ES-I3 (cell line): ENCODE data around the gene HBD.
"Not testable (repeated sequence)": the region's sequence is repeated elsewhere in the genome, so short reads cannot be mapped to it uniquely, and the experiment has no call there.

Source experiments
- H3K36me3 ChIP-seq: 2 replicates; pipeline ENCODE4 v1.6.1; 2013; ENCODE audit warnings: mild to moderate bottlenecking, low read length, control low read depth, moderate library complexity; ENCODE audit not compliant: insufficient read depth
- H3K4me1 ChIP-seq: 2 replicates; pipeline ENCODE4 v1.6.1; 2013; ENCODE audit warnings: mild to moderate bottlenecking, control low read depth, low read length; ENCODE audit not compliant: insufficient read depth
- H3K9ac ChIP-seq: 2 replicates; pipeline ENCODE4 v1.6.1; 2013; ENCODE audit warnings: low read depth, mild to moderate bottlenecking, low read length, moderate library complexity
- H3K9me3 ChIP-seq: 2 replicates; pipeline ENCODE4 v1.6.1; 2013; ENCODE audit warnings: mild to moderate bottlenecking, low read length, moderate library complexity; ENCODE audit not compliant: control insufficient read depth, insufficient read depth

Gene HBD

DNA sequence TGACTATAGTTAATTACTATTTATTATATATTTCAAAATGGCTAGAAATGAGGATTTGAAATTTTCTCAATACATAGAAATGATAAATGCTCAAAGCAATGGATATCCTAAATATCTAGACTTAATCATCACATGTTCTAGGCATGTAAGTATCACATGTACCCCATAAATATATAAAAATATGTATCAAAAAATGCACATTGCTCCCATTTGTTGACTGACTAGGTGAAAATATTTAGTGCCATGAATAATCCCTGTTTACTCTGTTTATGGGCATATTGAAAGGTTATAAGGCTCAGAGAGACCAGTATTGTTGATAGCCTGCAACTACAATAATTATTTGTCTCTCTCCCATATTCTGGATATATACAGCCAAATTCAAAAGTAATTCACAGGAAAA lies 32.3 kb upstream of the HBD start:
- H3K4me1 ChIP-seq: no peaks in the 10 kb centered on the region
- H3K9me3 ChIP-seq: no peaks in the 10 kb centered on the region
- no peak overlapping the region for H3K9ac ChIP-seq
- no peaks in the 10 kb centered on the region for H3K36me3 ChIP-seq

DNA sequence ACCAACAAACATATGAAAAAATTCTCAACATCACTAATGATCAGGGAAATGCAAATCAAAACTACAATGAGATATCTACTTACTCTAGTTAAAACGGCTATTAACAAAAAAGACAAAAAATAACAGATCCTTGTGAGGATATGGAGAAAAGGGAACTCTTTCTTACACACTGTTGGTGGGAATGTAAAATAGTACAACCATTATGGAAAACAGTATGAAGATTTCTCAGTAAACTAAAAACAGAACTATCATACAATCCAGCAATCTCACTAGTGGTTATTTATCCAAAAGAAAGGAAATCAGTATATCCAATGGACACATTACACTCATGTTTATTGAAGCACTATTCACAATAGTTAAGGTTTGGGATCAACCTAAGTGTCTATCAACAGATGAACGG lies 31.5 kb upstream of the HBD start:
- H3K9me3 ChIP-seq: no peaks in the 10 kb centered on the region
- H3K4me1 ChIP-seq: no peaks in the 10 kb centered on the region
- H3K9ac ChIP-seq: no peak overlapping the region
- H3K36me3 ChIP-seq: no peaks in the 10 kb centered on the region

DNA sequence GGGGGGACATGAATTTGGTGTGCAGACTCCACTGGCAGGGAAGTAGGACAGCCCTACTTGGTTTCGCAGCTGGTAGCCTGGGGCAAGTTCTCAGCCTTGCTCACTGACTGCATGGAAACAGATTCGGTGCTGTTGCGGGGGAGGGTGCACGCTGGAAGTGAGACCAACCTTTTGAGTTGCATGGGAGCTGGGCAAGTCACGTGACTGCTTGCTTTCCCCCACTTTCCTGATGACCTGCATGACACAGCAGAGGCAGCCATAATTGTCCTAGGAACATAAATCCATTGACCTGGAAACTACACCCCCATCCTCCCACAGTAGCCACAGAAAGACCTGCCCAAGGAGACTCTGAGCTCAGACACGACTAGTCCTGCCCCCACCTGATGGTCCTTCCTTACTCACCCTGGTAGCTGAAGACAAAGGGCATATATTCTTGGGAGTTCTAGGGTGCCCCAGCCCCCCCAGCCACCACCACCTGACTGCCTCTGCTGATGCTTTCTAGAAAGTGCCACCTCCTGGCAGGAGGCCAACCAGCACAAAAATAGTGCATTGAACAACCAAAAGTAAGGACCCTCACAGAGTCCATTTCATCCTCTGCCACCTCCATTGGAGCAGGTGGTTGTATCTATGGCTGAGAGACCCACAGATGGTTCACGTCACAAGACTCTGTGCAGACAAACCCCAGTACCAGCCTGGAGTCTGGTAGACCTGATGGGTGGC lies 24.4 kb upstream of the HBD start:
- no peaks in the 10 kb centered on the region; the same call in 1 of the 2 replicates for H3K4me1 ChIP-seq
- H3K9ac ChIP-seq: no peak overlapping the region

DNA sequence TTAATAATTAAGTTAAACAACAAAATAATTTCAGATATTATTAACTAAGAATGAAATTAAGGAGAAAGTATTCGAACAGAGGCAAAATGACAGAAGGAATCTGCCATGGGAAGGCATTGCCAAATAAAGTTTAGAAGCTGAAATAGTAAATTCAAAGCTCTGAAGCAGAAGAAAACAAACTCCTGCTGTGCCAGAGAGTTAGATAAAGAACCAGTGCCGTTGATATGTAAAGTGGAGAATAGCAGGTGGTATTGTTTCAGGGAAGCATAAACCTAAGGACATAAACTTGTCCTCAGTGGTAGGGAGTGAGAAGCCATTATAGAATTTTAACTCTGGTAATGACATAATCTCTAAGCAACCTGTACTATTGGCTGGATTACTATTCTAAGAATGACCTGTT lies 23.0 kb upstream of the HBD start:
- H3K9me3 ChIP-seq: no peaks in the 10 kb centered on the region
- no peaks in the 10 kb centered on the region; the same call in 1 of the 2 replicates for H3K4me1 ChIP-seq
- no peaks in the 10 kb centered on the region for H3K36me3 ChIP-seq
- no peak overlapping the region for H3K9ac ChIP-seq

More for the DNA sequence above, 24.4 kb upstream of the HBD start:
- H3K36me3 ChIP-seq: no peaks in the 10 kb centered on the region
- no peaks in the 10 kb centered on the region for H3K9me3 ChIP-seq

DNA sequence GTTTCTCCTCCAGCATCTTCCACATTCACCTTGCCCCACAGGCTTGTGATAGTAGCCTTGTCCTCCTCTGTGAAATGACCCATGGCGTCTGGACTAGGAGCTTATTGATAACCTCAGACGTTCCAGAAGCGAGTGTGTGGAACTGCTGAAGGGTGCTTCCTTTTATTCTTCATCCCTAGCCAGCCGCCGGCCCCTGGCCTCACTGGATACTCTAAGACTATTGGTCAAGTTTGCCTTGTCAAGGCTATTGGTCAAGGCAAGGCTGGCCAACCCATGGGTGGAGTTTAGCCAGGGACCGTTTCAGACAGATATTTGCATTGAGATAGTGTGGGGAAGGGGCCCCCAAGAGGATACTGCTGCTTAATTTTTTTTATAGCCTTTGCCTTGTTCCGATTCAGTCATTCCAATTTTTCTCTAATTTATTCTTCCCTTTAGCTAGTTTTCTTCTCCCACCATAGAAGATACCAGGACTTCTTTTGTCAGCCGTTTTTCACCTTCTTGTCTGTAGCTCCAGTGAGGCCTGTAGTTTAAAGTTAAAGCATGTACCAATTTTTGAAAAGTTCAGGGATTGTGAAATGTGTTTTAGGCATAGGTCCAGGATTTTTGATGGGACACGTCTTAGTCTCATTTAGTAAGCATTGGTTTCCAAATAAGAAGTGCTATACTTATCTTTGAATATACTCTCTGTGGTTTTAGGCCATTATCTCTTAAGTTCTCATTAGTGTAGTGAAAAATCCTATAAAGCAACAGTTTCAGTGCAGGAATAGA lies 20.5 kb upstream of the HBD start, which contains the start of gene HBG2:
Gene HBG2, minus strand, starts transcription at position 136 of the 768 bp plus-strand sequence. Its CDS starts 53 bp downstream, at position 83.
- not testable (repeated sequence) for H3K9ac ChIP-seq, H3K9me3 ChIP-seq, H3K36me3 ChIP-seq, H3K4me1 ChIP-seq

DNA sequence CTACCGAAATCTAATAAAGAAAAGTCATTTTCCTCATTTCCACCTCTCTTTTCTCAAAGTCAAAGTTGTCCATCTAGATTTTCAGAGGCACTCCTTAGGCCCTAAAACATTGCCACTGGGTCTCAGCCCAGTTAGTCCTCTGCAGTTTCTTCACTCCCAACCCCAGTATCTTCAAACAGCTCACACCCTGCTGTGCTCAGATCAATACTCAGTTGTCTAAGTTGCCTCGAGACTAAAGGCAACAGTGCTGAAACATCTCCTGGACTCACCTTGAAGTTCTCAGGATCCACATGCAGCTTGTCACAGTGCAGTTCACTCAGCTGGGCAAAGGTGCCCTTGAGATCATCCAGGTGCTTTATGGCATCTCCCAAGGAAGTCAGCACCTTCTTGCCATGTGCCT lies 19.7 kb upstream of the HBD start:
- H3K36me3 ChIP-seq, H3K9ac ChIP-seq, H3K9me3 ChIP-seq, H3K4me1 ChIP-seq: not testable (repeated sequence)

DNA sequence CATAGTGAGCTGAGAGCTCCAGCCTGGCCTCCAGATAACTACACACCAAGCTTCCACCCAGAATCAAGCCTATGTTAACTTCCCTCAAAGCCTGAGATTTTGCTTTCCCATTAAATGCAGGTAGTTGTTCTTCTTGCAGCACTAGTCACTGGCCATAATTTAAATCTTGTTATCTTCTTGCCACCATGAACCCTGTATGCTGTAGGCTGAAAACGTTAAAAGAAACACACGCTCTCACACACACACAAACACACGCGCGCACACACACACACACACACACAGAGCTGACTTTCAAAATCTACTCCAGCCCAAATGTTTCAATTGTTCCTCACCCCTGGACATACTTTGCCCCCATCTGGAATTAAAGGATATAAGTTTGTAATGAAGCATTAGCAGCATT lies 19.2 kb upstream of the HBD start:
- H3K9ac ChIP-seq, H3K4me1 ChIP-seq, H3K9me3 ChIP-seq, H3K36me3 ChIP-seq: not testable (repeated sequence)

DNA sequence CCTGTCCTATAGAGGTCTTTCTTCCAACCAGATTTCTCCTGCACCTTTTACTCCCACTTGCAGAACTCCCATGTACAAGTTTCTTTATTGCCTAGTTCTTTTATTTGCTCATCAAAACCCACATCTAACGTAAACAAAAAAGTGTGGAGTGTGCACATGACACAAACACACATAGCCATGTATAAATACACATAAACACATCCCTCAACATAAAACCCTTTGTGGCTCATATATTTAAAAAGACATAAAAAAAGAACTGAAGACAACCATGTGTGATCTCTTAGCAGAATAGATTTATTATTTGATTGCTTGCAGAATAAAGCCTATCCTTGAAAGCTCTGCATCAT lies 18.6 kb upstream of the HBD start:
- Histone ChIP-seq H3K9me3 (no peaks in the 10 kb centered on the region), H3K9ac (no peak overlapping the region), H3K36me3 (no peaks in the 10 kb centered on the region), H3K4me1 (no peaks in the 10 kb centered on the region)

DNA sequence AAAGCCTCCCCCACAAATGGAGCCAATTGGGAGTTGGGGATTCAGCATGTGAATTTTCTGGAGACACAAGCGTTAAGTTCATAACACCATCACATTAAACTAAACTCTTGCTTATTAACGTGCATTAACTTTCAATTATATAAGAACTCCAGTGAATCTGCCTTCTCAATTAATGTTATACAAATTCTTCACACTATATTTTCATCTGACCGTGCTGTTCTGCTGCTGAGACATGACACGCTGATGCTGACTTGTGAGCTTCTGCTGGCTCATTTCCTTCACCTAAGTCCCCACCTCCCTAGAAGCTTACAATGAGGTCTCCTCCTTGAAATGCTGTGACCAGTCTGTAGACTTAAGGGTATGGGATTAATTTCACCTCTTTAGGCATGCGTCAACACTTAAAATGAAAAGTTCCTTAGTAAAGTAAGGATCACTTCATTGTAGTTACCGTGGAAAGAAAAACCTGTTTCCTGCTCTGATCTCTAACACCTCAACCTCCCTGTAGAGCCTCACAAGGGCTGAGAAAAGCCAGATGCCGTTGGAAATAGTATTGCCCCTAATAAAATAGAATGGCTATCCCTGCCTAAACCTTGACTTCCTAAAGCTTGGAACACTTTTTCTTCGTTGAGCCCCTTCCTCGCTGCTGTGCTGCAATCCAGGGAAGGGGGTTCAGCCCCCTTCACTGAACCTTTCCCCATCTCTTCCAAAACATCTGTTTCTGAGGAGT lies 18.1 kb upstream of the HBD start:
- H3K36me3 ChIP-seq: no peaks in the 10 kb centered on the region
- no peaks in the 10 kb centered on the region for H3K4me1 ChIP-seq
- no peaks in the 10 kb centered on the region for H3K9me3 ChIP-seq
- H3K9ac ChIP-seq: no peak overlapping the region

DNA sequence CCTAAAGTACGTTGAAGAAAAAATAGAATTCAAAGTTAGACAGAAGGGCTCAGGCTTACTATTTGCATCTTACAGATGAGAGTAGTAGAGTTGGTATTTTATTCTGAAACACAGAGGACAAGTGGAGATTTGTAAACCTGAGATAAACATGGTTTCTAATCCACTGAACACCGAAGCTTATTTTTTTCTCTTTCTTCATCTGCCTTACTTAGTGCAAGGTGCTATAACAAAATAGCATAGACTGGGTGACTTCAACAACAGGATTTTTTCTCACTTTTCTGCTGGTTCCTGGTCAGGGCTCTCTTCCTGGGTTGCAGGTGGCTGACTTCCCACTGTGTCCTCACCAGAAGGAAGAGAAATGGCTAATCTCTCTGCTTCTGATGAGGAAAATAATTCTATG lies 17.5 kb upstream of the HBD start:
- Histone ChIP-seq H3K9ac (no peak overlapping the region), H3K36me3 (no peaks in the 10 kb centered on the region), H3K9me3 (no peaks in the 10 kb centered on the region), H3K4me1 (no peaks in the 10 kb centered on the region)

DNA sequence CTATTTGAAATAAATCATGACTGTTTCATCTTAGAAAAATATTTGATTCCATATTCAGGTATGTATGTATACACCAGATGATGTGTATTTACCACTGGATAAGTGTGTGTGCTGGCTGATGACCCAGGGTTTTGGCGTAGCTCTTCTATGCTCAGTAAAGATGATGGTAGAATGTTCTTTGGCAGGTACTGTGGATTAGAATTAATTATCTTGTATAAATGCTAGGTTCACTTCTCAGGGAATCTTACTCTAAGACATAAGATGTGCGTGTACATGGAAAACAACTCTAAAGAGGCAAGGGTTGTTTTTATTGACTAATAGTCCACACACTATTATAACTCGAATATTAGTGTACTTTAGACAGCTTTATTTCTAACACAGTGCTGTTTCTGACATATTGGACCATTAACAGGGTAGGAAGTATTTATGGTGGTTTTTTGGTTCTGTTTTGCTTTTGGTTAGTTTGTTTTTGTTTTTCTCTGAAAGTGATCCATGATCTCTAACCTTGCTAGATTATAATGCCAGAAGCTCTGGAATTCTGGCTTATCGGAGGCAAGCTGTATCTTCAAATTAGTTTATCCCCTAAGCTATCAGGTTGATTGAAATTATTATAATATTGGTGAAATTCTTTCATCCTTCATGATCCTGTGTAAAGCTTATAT lies 16.4 kb upstream of the HBD start:
- Histone ChIP-seq H3K36me3 (no peaks in the 10 kb centered on the region), H3K9me3 (no peaks in the 10 kb centered on the region), H3K9ac (no peak overlapping the region), H3K4me1 (no peaks in the 10 kb centered on the region)

DNA sequence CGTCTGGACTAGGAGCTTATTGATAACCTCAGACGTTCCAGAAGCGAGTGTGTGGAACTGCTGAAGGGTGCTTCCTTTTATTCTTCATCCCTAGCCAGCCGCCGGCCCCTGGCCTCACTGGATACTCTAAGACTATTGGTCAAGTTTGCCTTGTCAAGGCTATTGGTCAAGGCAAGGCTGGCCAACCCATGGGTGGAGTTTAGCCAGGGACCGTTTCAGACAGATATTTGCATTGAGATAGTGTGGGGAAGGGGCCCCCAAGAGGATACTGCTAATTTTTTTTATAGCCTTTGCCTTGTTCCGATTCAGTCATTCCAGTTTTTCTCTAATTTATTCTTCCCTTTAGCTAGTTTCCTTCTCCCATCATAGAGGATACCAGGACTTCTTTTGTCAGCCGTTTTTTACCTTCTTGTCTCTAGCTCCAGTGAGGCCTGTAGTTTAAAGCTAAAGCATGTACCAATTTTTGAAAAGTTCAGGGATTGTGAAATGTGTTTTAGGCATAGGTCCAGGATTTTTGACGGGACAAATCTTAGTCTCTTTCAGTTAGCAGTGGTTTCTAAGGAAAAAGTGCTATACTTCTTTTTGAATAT lies 15.6 kb upstream of the HBD start, which contains the start of gene HBG1:
Gene HBG1, minus strand, starts transcription at position 51 of the 590 bp plus-strand sequence. CDS start 53 bp downstream, outside the sequence.
- H3K4me1 ChIP-seq, H3K9me3 ChIP-seq, H3K9ac ChIP-seq, H3K36me3 ChIP-seq: not testable (repeated sequence)

DNA sequence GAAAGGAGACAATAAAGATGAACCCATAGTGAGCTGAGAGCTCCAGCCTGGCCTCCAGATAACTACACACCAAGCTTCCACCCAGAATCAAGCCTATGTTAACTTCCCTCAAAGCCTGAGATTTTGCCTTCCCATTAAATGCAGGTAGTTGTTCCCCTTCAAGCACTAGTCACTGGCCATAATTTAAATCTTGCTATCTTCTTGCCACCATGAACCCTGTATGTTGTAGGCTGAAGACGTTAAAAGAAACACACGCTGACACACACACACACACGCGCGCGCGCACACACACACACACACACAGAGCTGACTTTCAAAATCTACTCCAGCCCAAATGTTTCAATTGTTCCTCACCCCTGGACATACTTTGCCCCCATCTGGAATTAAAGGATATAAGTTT lies 14.2 kb upstream of the HBD start:
- not testable (repeated sequence) for H3K4me1 ChIP-seq, H3K36me3 ChIP-seq, H3K9ac ChIP-seq, H3K9me3 ChIP-seq
